GM18511 (cell line): ENCODE data around the gene RAMACL.

Experiments used
- ATAC-seq: cut with Tn5 transposase; IDR thresholded peaks from one replicate; pipeline ENCODE4 v1.9.1; 2021; ENCODE audit warnings: mild to moderate bottlenecking, moderate library complexity; ENCODE audit not compliant: unreplicated experiment

RAMACL gene

GRCh38 chr6:166538297-166539010 lies 48.0 kb downstream of the RAMACL start:
- no peak for ATAC-seq

DNA sequence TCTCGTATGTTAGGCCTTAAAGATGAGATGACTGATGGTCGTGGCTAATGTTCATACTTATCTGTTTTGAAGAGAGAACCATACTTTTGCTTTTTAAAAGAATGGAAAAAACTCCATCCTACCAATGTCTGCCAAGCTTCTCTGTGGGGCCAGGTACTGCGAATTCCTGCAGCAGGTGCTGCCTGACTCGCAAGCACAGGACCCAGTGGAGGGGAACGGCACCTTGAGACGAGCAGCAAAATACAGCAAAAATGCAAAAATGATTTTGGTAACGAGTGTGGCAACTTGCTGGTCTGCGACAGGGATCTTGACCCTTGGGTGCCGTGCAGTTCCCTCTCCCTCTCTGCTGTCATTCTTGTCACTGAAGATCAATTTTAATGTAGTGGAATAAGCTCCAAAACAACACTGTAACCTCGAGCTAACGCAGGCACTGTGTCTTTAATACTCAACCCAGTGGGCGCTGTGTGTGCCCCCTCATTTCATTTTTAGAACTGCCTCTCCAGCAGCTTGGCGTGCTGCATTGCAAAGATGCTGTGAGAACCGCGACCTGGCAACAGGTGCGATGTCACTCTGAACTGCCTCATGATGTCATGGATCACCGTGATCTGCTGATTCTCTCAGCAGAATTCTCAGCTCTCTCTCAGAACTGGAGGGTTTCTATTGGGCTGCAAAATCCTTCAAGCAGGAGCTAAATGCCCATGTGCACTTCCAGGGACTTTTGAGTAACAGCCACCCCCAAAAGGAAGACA lies 51.6 kb downstream of the RAMACL start:
- no peak for ATAC-seq

- no peak for ATAC-seq
Measured at GRCh38 chr6:166533205-166533824, 53.2 kb downstream of the RAMACL start.
